Mucosa of descending colon (tissue), 3 donors: ENCODE measurements around the gene SIM2. TPM values are rescaled to one million over a fixed set of nuclear protein-coding genes. Genes with fewer than 3 reads are reported as not detected.

Experiments
- ATAC-seq: fragments of 200-7000 bp; cut with Tn5 transposase; one replicate; pipeline ENCODE4 v1.9.1; 2020; ENCODE audit warnings: mild to moderate bottlenecking, moderate library complexity
- DNase-seq, 3 donors: peaks; one replicate each; pipeline ENCODE4 v3.0.0-alpha.2; 2020
- H3K36me3 ChIP-seq: fragments of 200-600 bp; one replicate; pipeline ENCODE4 v1.8.0; 2021; ENCODE audit warnings: low read depth, mild to moderate bottlenecking
- H3K4me1 ChIP-seq: fragments of 200-600 bp; one replicate; pipeline ENCODE4 v1.8.0; 2021; ENCODE audit warnings: low read depth, mild to moderate bottlenecking
- H3K4me3 ChIP-seq: fragments of 200-600 bp; one replicate; pipeline ENCODE4 v1.8.0; 2021; ENCODE audit warnings: mild to moderate bottlenecking
- H3K9me3 ChIP-seq: fragments of 200-600 bp; one replicate; pipeline ENCODE4 v1.8.0; 2021; ENCODE audit warnings: mild to moderate bottlenecking
- intact Hi-C, 2 donors: fragments of 100-400 bp; cut with DNase I in 1 of 2; cut with micrococcal nuclease in 1 of 2; formaldehyde crosslinking; loops; one replicate each; pipeline versions ENCODE4 v1.11.0 to v1.11.1; 2022; cut with DNase I, micrococcal nuclease
- total RNA-seq, 3 donors: library from RNA; stranded (reverse); fragmentation: NEBNext Ultra II Directional in 2 of 3; extraction: Animal tissue kit (Norgen Biotek cat#: 25700) in 2 of 3; gene quantifications; one replicate each; pipeline versions ENCODE4 v1.2.1 to v1.2.4, GENCODE V29; 2021 to 2023
- TF ChIP-seq, protein P1 (sequence below): fragments of 200-600 bp; IDR thresholded peaks from one replicate; pipeline ENCODE4 v1.8.0; 2022; ENCODE audit warnings: antibody characterized with exemption, mild to moderate bottlenecking
- donor health status: DM: no; HTN: no; CAD: no; lungs with moderate emphysema.
- donor health status: DM: no; HTN: no; CAD: no.
- donor health status: DM: no; HTN: yes; CAD: no.

The SIM2 gene
- total RNA-seq, 3 donors from 2014 or later, result not detected

GRCh38 chr21:36702622-36702968, 3.7 kb downstream of the SIM2 start:
- Histone ChIP-seq H3K9me3 (no peaks in the 10 kb centered on the region), H3K4me3 (no peak overlapping the region), H3K36me3 (no peaks in the 10 kb centered on the region), H3K4me1 (peaks cover 49% of the 10 kb centered on the region)
- DNase-seq (no peak), ATAC-seq (no peak)
- intact Hi-C loops, result no loop called here
- TF ChIP-seq, protein P1, sequence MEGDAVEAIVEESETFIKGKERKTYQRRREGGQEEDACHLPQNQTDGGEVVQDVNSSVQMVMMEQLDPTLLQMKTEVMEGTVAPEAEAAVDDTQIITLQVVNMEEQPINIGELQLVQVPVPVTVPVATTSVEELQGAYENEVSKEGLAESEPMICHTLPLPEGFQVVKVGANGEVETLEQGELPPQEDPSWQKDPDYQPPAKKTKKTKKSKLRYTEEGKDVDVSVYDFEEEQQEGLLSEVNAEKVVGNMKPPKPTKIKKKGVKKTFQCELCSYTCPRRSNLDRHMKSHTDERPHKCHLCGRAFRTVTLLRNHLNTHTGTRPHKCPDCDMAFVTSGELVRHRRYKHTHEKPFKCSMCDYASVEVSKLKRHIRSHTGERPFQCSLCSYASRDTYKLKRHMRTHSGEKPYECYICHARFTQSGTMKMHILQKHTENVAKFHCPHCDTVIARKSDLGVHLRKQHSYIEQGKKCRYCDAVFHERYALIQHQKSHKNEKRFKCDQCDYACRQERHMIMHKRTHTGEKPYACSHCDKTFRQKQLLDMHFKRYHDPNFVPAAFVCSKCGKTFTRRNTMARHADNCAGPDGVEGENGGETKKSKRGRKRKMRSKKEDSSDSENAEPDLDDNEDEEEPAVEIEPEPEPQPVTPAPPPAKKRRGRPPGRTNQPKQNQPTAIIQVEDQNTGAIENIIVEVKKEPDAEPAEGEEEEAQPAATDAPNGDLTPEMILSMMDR, result no peak

DNA sequence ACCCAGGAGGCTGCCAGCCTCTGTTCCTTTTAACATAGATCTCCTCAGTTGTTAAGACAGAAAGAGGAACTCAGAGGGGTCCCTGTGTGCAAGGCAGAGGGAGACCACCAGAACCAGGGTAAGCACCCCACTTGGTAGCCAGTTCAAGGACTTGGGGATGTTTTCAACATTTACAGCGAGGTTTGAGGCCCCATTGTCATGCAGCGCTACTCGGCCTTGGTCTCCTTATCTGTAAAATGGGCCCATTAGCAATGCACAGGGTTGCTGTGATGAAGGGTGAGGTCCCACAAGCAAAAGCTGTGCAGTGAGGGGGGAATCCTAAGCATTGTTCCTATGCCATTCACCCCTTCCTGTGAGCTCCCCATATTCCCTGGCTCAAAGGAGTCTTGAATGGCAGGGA, 4.2 kb downstream of the SIM2 start:
- Histone ChIP-seq H3K4me1 (peaks cover 47% of the 10 kb centered on the region), H3K9me3 (no peaks in the 10 kb centered on the region), H3K4me3 (no peak overlapping the region), H3K36me3 (no peaks in the 10 kb centered on the region)
- DNase-seq, result no peak
- no peak for ATAC-seq
- intact Hi-C loops, result no loop called here
- TF ChIP-seq, protein P1, result no peak

DNA sequence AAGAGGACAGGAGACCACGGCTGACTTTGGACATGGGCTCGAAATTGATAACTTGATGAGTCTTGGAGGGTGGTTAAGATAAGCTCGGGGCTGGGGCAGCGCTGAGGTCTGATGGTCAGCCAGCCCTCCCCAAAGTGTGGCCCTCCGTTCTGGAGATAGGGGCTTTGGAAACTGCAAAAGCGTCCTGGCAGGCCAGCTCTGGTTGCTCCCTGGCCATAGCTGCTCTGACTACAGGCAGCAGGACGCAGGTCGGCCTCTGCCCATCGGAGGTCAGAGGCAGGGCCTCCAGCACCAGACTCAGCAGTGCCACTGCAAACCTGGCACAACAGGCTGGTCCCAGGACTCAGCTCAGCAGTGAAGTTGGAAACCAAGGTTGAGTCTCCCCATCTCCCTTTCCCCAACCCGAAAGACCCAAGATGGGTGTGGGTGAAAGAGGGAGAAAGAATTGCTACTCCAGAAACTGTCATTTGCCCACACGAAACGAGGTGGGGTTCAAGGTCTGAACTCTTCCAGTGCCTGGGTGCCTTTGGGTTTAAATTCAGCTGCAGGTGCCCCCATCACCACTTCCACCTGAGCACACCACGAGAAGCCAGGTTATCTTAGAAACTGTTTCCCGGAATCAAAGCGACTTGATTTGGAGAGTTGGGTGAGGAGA, 4.8 kb downstream of the SIM2 start:
- intact Hi-C loops, result no loop called here
- H3K36me3 ChIP-seq, result no peaks in the 10 kb centered on the region
- DNase-seq, result no peak
- no peak overlapping the region for H3K4me3 ChIP-seq
- H3K9me3 ChIP-seq, result no peaks in the 10 kb centered on the region
- peaks cover 47% of the 10 kb centered on the region for H3K4me1 ChIP-seq
- ATAC-seq, result no peak
- TF ChIP-seq, protein P1, result no peak

GRCh38 chr21:36704281-36704957, 5.5 kb downstream of the SIM2 start:
- ATAC-seq (no peak), DNase-seq (no peak)
- H3K4me3 ChIP-seq, result no peak overlapping the region
- intact Hi-C loops, result no loop called here
- peaks cover 43% of the 10 kb centered on the region for H3K4me1 ChIP-seq
- TF ChIP-seq, protein P1, result no peak
- H3K9me3 ChIP-seq, result no peaks in the 10 kb centered on the region
- no peaks in the 10 kb centered on the region for H3K36me3 ChIP-seq

GRCh38 chr21:36704958-36705678, 6.2 kb downstream of the SIM2 start:
- Histone ChIP-seq H3K9me3 (no peaks in the 10 kb centered on the region), H3K4me1 (peaks cover 41% of the 10 kb centered on the region), H3K36me3 (no peaks in the 10 kb centered on the region), H3K4me3 (no peak overlapping the region)
- DNase-seq, result no peak
- TF ChIP-seq, protein P1, result no peak
- intact Hi-C loops, result no loop called here
- no peak for ATAC-seq
